ENCODE measurements around the gene BRAF.

GRCh38 chr7:140744005-140744404 is 180.7 kb downstream of the BRAF start:
- TF ChIP-seq POLR2A (IDR thresholded peaks at IDR 0.05; ENCODE audit: control extremely low read depth in 1 of 2, low read depth in 2 of 2, low read length in 2 of 2) (no peak), CTCF (IDR thresholded peaks at IDR 0.05; ENCODE audit: control extremely low read depth in 1 of 3, insufficient read depth in 1 of 3, low read depth in 1 of 3, low read length in 3 of 3) (no peak), NANOG (IDR thresholded peaks at IDR 0.05; ENCODE audit: insufficient read depth, low read depth, low read length, poor library complexity, severe bottlenecking) (no peak), CBX8 (IDR thresholded peaks at IDR 0.05; ENCODE audit: borderline replicate concordance, low read depth, low read length) (no peak), YY1 (IDR thresholded peaks at IDR 0.05; ENCODE audit: low read depth, low read length) (no peak), NRF1 (IDR thresholded peaks at IDR 0.05; ENCODE audit: low read depth, low read length) (no peak), POLR2AphosphoS5 (IDR thresholded peaks at IDR 0.05; ENCODE audit: low read depth, low read length) (no peak), SP2 (IDR thresholded peaks at IDR 0.05; ENCODE audit: low read length) (no peak), RAD21 (IDR thresholded peaks at IDR 0.05 in 1 of 2, conservative IDR thresholded peaks at IDR 0.05 in 1 of 2; ENCODE audit: low read depth in 2 of 2, low read length in 2 of 2) (no peak), SRF (IDR thresholded peaks at IDR 0.05; ENCODE audit: low read depth, low read length) (no peak), MAFK (IDR thresholded peaks at IDR 0.05; ENCODE audit: low read depth, low read length) (no peak), FOSL1 (IDR thresholded peaks at IDR 0.05; ENCODE audit: insufficient read depth, low read depth, low read length) (no peak), SIX5 (IDR thresholded peaks at IDR 0.05; ENCODE audit: low read depth, low read length) (no peak), GABPA (IDR thresholded peaks at IDR 0.05; ENCODE audit: borderline replicate concordance, insufficient read depth, low read length) (no peak)
